ENCODE results near the gene FKBP1A. TPM values are rescaled to one million over a fixed set of nuclear protein-coding genes. Genes with fewer than 3 reads are reported as not detected.

FKBP1A gene
- total RNA-seq, 1 donor from 2014 or later: 163 TPM

DNA sequence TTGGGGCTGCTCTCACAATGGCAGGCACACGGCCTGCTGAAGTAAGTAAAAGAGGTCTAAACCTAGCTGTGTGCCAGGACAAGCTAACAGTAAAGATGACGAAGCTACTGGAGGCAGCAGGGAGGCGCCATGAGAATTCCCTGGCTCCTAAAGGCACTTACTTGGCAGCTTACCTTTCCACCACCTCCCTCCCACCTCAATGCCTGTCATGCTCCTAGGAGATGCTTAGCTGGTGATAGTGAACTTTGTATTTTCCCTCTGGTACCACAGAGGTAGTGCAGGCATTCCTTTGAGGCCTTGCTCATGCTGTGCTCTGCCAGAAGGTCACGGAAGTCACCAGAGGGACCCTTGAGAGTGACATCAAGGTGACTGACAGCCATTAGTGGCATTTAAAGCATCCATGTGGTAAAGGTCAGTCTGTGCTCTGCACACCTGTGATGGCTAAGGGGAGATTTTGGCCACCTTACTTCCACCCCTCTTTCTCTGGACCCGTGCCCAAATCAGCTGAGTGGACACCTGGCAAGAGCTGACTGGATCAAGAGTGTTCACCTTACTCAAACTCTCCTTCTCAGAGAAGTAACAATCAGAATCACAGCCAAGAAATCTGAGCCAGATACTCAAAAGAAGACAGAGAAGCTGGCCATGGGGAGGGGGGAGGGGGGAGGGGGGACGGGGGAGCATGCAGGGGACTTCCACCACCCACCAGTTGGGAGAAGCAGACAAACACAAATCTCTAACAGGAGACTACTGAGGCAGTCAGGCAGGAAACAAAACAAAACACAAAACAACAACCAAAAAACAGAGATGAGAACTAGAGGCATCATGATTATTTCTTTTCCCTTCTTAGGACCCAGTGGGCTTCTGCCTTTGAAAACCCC is 2.9 kb downstream of the FKBP1A start:
- no peak for DNase-seq (ENCODE audit: low spot score)
- intact Hi-C loops (cut with DNase I): loop anchor here (5.0 kb wide), 1 partner anchor 77 kb away; the partner anchor contains the start of gene NSFL1C

DNA sequence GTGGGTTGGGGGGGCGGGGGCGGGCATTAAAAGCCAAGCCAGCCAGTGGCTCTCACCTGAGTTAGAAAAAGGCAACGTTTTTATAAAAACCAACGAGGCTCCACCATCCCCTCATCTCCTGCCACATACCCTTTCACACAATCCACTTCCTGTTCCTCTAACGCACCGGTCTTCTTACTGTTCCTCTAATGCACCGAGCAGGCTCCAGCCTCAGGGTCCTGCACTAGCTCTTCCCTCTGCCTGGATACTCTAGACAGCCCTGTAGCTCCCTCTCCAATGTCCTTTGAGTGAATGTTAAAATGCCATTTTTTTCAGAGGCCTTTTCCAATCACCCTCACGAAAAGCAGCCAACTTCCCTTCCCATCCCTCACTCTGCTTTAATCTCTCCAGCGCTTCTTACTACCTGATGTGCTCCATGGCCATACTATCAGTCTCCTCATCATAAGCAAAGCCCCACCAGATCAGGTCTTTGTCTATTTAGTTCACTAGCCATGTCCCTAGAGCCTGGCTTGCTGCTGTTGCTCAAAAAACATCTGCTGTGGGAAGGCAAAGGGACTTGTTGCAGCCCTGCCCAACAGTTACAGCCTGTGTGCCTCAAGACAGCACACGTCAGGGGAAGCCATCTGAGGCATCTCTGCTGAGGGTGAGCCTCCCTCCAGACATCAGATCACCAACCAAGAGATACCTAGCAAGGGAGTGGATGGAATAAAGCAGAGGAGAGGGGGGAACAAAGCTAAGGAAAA is 3.9 kb downstream of the FKBP1A start:
- intact Hi-C loops (cut with DNase I): no loop called here
- DNase-seq (ENCODE audit: low spot score): no peak

DNA sequence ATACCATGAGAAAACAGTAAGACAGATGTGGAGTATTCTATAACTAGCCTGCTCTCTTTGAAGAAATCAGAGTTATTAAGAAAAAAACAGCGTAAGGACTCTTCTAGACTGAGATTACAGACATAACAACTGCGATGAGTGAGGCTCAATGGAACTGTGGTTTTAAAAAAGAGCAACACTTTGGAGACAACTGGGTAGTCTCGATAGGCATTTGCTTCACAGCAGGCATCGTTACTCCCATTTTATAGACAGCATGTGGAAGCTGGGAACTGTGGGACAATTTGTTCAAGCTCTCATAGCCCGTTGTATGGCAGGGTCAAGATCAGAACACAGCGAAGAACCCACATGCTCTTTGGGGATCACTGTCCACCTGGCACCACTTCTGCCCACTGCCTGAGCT is 4.6 kb downstream of the FKBP1A start:
- no peak for DNase-seq (ENCODE audit: low spot score)
- intact Hi-C loops (cut with DNase I): no loop called here

DNA sequence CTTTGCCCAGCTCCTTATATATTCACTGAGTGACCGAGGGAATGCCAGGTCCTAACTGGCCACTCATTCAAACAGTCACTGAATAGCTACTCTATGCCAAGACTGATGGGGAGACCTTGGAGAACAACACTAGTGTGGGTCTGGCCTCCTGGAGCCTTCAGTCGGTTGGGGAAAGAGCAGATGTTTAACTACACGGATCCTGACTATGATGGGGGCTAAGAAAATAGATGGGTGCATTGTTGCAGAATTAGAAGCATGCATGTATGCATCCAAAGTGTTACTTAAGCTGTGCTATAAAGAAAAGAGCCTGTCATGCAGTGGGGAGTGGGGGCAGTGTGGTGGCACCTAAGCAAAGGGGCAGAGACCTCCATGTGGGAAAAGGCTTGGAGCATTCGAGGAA is 6.5 kb downstream of the FKBP1A start:
- intact Hi-C loops (cut with DNase I): no loop called here
- no peak for DNase-seq (ENCODE audit: low spot score)

DNA sequence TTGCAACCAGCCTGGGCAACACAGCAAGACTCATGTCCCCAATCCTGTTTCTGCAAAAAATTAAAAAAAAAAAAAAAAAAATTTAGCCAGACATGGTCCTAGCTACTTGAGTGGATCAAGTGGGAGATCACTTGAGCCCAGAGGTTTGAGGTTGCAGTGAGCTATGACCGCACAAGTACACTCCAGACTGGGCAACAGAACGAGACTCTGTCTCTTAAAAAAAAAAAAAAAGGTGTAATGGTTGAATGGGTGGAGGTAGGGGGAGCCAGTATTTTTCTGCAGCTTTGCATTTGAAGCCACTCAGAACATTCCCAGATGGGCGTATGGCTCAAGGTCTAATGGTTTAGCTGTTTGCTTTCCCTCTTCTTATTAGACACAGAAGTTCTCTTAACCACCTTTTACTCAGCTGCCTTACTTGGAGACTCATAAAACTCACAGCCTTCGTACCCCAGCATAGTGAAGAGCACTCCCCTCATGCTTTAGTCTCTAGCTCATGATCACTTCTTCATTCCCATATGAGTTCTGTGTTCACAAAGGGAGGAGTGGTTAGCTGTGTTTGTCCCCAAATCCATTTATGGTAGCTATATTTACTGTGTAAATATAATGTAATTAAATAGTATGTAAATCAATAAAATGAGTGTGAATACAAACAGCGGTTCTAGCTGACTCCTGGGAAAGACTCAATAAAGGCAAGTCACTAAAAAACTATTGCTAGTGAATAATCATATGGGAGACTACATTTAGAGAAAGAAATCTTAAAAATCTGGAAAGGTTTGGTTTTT is 9.0 kb downstream of the FKBP1A start:
- no peak for DNase-seq (ENCODE audit: low spot score)
- intact Hi-C loops (cut with DNase I): no loop called here

DNA sequence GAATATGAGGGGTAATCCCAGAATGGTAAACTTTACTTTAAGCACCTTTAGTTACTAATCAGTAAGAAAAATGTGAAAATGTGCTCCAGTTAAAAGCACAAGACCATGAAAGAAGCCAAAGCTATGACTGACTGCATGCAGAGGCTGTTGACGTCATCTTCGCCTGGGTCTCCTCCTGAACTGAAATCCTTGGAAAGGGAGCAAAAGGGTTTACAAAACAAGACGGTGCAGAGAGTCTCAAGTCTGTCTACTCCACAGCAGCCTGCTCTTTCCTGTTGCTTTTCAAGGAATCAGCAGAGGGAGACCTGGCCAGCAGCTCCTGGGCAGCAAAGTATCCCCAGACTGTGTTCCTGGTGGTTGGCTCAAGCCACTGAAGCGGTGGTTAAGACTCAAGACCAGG is 10.2 kb downstream of the FKBP1A start:
- intact Hi-C loops (cut with DNase I): no loop called here

DNA sequence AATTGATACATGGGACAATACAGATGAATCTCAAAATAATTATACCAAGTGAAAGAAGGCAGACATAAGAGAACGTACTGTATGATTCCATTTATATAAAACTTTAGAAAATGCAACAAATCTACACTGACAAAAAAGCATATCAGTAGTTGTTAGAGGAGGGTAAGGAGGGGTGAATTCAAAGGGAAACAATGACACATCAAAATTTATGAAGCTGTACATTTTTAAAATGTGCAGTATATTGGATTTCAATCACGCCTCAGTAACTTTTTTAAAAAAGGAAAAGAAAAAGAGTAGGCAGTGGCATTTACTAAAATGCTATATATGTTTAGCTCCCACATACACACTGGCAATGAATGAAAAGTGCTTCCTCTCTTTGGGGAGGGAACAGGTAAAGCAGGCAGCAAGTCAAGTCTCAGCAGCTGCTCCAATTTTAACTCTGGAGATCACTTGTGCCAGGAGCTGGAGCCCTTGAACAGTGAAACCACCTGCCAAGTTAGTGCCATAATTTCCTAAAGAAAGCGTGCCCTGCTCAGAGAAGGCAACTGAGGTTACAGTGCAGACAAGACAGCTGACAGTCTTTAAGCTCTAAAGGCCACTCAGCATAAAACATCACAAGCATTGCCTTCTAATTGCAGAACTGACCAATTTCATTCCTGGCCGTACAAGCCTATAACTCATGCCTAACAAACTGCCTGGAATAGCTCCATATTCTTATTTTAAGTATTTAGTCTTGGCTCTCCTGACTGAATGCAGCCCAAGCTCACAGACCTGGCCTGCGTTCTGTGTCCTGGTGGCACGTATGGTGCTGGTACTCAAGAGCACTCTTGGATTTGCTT is 10.9 kb downstream of the FKBP1A start:
- intact Hi-C loops (cut with DNase I): no loop called here
- no peak for DNase-seq (ENCODE audit: low spot score)

More for the DNA sequence above, 10.2 kb downstream of the FKBP1A start:
- DNase-seq (ENCODE audit: low spot score): no peak

DNA sequence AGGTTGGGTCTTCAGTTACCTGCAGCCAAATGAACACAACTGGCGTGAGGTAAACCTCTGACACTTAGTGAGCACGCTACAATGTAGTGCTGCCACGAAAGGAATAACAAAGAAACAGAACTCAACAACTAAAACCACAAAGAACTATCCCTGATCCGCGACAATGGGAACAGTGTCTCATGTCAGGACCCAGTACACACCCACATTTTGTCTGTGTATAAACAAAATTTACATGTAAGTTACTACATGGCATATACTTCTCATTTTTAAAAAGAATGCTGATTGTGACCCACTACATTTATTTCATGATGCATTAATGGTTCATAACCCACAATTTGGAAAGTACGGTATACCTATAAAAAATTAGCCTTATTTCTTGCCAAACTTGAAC is 14.1 kb downstream of the FKBP1A start:
- intact Hi-C loops (cut with DNase I): loop anchor here (5.0 kb wide), 1 partner anchor 51 kb away; the partner anchor contains the start of gene SDCBP2
- no peak for DNase-seq (ENCODE audit: low spot score)

DNA sequence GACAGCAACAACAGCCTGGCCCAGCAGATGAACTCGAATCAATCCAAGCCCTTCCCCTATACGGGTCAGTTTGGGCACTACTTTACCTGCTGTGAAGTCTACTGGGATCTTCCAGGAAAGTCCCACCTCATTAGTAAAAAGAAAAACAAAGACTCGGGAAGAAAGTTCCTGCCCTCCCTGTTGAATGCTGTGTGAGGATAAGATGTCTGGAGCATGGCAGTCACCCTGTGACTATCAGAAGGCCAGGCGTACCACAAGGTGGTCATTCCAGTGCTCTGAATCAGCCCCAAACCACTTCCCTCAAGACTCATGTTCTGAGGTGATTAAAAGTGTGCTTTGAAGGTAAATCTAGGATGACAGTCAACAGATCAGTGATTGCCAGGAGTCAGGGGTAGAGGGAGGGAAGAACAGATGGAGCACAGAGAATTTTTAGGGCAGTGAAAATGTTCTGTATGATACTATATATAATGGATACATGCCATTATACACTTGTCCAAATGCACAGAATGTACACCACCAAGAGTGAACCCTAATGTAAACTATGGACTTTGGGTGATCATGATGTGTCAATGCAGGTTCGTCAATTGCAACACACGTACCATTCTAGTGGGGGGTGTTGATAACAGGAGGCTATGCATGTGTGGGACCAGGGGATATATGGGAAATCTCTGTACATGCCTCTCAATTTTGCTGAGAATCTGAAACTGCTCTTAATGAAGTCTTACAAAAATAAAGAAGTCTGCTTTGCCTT is 14.7 kb downstream of the FKBP1A start:
- no peak for DNase-seq (ENCODE audit: low spot score)
- intact Hi-C loops (cut with DNase I): loop anchor here (5.0 kb wide), 1 partner anchor 51 kb away; the partner anchor contains the start of gene SDCBP2

DNA sequence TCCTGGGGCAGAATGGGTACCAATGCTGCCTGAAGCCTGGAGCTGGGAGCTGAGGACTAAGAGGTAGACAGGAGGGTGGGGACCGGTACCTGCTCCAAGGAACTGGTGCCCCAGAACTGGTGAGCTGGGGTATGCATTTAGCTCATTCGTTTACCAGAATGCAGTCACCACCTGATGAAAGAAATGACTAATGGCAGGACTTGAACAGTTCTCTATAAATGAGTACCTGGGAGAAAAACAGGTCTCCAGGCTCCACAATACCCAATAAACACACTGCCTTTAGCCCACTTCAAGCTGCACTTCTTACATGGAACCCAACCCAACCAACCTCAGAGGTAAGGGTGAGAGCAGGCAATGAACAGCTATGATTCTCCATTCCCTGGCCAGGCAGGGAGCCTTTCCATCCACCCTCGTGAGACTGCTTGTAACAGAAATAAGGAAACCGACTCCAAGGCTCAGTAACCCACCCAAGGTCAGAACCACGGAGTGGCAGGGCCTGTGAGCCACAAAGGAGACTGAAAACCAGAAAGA is 15.4 kb downstream of the FKBP1A start:
- no peak for DNase-seq (ENCODE audit: low spot score)
- intact Hi-C loops (cut with DNase I): loop anchor here (5.0 kb wide), 1 partner anchor 50 kb away; the partner anchor contains the start of gene SDCBP2

DNA sequence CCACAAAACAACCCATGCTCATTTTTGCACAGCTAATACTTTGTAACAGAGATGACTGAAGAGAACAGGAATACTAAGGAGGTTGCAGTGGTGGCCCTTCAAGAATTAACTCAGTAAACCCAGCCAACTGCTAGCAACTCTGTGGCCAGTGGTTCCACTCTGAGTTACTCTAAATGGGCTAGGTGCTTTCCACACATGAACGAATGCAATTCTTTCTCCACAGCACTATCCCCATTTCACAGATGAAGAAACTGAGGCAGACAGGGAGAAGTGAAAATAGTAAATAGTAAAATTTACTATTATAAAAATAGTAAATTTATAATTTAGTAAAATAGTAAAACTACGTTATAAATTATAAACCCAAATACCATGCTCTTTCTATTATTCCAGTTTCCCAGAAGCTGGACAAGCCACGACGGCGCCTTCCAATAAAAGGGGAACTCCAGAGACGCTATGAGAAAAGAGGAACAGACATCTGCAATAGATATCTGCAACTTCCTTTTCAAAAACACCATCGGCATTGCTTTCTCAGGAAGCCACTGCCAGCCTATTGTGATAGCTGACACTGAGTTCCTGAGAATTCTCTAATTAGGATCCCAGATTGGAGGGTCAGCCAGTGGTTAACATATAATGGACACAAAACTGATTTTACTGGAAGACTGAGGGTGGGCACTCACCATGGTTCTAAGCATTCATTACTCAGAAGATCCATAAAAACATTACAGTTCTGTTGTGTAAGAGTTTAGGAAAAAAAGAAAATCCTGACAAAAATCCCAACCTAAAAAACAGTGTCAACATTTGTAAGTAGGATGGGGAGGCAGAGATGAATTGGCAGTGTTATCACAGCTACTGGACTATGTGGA is 16.2 kb downstream of the FKBP1A start:
- intact Hi-C loops (cut with DNase I): loop anchor here (5.0 kb wide), 1 partner anchor 49 kb away; the partner anchor contains the start of gene SDCBP2

DNA sequence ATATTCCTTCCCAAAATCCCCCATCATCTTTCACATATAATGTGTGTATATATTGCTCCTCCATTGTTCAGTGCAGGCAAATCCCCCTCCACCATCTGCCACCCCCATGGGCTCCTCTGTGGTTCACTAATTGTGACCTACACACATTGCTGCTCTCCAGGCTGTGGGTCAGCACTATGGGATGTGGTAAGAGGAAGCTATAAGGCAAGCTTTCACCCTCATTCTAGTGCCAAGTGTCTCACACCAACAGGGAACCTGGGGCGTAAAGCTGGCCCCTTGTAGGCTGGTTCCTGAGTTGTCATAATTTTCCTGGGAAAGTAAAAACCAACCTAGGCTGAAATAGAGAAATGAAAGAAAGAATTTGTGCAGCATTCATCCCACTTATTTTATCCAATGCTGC is 16.8 kb downstream of the FKBP1A start:
- DNase-seq (ENCODE audit: low spot score): no peak
- intact Hi-C loops (cut with DNase I): loop anchor here (5.0 kb wide), 1 partner anchor 49 kb away; the partner anchor contains the start of gene SDCBP2

More for the DNA sequence above, 16.2 kb downstream of the FKBP1A start:
- DNase-seq (ENCODE audit: low spot score): no peak

DNA sequence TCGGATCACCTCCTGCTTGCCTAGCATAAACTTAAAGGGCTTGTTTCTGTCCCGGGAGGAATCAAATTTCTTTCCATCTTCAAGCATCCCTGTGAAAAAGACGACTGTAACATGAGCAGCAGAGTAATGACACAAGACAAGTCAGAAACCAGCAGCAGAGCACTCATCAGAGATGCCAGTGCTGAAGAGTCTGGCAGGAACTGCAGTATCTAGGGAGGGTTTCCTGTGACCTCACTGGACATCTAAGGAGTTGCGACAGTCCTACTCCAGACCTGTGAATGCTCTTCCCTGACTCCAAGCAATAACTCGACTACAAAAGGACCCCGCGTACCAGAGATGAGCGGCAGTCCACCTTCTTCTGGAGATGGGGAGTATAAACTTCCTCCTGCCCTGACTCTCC is 17.3 kb downstream of the FKBP1A start:
- intact Hi-C loops (cut with DNase I): loop anchor here (2.0 to 5.0 kb wide), 2 partner anchors 39 to 48 kb away; partner anchors contain the start of gene SDCBP2
- DNase-seq (ENCODE audit: low spot score): no peak

DNA sequence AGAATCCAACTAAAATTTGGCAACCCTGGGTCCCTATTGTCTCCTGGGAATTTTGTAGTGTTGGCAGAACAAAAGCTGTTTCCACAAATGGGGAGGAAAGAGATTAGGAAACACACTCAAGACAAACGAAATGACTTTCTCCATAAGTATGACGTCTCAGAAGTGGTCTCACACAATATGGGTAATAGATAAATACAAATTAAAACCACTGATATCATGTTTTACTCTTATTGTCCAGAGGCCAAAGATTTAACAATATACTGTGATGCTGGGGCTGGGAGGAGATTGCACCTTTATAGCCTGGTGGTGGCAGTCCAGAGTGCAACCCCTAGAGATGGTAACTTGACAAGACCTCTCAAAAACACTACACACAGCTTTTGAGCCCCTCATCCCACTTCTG is 18.6 kb downstream of the FKBP1A start:
- DNase-seq (ENCODE audit: low spot score): no peak
- intact Hi-C loops (cut with DNase I): loop anchor here (2.0 kb wide), 1 partner anchor 37 kb away; no protein-coding TSS in a partner anchor

DNA sequence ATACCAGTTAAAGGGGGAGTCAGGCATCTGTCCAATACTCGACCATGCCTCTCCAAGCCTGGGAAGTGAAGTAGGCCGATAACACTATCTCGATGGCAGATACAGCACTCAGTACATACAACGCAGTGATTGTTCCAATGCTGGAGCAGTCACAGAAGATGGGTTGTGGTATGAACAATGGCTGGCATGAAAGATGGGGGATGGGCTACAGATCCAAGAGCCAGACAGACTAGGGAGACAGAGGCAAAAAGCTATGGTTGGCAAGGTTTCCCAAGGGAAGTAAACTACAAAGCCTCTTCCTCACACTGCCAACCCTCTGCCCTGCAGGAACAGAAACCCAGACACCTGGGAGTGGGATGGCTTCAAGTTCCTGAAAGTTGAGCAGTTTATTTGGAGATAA is 19.2 kb downstream of the FKBP1A start:
- DNase-seq (ENCODE audit: low spot score): no peak
- intact Hi-C loops (cut with DNase I): loop anchor here (2.0 kb wide), 1 partner anchor 37 kb away; no protein-coding TSS in a partner anchor

DNA sequence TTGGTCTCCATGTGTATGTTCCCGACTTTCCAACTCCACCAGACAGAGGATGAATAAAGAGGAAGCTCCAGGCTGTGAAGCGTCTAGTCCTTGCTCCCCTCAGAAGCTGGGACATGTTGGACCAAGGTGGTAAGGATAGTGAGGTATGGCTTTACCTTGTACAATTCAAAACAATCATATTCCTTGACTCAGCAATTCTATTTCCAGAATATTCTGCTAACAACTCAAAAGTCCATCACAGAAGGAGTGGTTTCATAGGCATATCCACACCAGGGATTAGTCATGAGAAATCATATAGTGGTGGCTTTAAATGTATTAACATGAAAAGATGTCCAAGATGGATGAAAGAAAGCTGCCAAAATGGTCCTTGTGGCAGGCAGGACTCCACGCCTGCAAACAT is 19.8 kb downstream of the FKBP1A start:
- no peak for DNase-seq (ENCODE audit: low spot score)
- intact Hi-C loops (cut with DNase I): no loop called here
